HG03460 (cell line): ENCODE results near the gene RAPGEF3.

Source experiments
- ATAC-seq: cut with Tn5 transposase; IDR thresholded peaks from one replicate; pipeline ENCODE4 v1.9.1; 2021; ENCODE audit not compliant: unreplicated experiment

The RAPGEF3 gene

DNA sequence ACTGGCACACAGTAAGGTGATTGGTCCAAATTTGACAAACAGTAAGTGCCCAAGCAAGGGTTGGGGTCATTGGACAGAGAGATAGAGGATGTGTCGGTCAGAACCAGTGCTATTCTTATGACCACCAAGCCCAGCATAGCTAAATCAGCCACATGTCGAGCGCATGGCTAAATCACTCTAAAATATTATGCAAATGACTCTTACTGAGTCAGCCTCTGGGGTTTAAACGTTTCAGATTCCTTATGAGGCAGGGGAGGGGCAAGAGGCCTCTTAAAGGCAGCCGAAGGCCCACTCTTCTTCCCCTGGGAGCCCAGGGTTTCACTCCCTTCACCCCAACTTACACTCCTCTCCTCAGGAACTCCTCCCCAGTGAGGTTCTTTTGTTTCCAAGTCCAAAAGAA, 32.8 kb downstream of the RAPGEF3 start:
- peak; percentile 75 for ATAC-seq

- ATAC-seq: no peak
Observed at GRCh38 chr12:47725091-47725772, 33.4 kb downstream of the RAPGEF3 start, which contains the start of gene ENDOU. ENDOU (minus strand) TSS chr12:47725490; CDS start chr12:47725413, 77 bp downstream.

- ATAC-seq: no peak
Observed at GRCh38 chr12:47722941-47723631, 35.6 kb downstream of the RAPGEF3 start.

DNA sequence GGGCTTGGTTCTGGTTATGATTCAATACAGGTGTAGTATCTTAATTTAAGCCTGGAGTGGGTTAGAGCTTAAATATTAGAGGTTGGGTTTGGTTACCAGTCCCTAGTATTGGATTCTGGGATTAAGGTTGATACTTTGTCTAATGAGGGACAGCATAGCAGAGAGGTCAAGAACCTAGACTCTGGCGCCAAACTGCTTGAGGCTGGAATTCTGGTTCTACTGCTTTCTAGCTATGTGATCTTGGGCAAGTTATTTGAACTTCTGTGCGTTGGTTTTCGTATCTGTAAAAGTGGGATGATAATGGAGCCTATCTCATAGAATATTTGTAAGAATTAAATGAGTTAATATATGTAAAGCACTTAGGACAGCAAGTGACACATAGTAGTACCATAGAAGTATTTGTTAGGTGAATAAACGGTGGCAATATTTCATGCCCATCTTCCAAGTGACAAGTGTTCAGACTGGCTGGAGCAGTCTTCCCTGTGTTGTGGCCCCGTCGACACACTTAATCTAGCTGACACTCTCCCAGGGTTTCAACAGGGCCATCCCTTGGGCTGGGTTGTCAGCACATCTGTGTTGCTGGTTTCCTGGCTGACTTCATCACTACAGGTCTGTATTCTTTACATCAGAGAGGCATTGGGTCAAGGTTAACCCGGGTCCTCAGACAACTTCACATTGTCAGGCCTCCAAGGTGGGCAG, 36.4 kb downstream of the RAPGEF3 start:
- ATAC-seq: no peak

DNA sequence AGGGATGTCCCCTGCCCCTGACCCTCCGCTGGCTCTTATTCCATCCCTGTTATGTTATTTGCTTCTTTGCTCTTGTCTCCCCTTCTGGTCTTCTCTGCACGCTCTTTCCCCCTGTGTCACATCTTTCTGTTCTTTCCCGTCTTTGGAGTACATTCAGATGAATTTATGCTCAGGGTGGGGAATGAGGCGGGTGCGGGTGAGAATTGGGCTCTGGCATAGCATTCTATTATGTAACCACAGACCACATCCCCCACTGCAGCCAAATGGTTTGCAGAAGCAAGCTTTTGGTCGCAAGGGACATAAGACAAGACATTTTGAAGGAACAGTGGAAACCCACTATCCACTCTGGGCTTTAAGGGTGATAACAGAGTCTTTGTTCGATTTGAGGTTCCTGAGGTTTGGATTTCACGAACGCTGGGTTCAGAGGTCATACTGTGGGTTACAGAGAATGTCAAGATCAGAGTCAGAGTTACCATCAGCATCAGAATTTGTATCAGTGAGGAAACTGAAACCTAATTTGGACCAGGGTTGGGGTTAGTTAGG, 37.2 kb downstream of the RAPGEF3 start:
- no peak for ATAC-seq

GRCh38 chr12:47718531-47718930, 40.1 kb downstream of the RAPGEF3 start:
- ATAC-seq: no peak

DNA sequence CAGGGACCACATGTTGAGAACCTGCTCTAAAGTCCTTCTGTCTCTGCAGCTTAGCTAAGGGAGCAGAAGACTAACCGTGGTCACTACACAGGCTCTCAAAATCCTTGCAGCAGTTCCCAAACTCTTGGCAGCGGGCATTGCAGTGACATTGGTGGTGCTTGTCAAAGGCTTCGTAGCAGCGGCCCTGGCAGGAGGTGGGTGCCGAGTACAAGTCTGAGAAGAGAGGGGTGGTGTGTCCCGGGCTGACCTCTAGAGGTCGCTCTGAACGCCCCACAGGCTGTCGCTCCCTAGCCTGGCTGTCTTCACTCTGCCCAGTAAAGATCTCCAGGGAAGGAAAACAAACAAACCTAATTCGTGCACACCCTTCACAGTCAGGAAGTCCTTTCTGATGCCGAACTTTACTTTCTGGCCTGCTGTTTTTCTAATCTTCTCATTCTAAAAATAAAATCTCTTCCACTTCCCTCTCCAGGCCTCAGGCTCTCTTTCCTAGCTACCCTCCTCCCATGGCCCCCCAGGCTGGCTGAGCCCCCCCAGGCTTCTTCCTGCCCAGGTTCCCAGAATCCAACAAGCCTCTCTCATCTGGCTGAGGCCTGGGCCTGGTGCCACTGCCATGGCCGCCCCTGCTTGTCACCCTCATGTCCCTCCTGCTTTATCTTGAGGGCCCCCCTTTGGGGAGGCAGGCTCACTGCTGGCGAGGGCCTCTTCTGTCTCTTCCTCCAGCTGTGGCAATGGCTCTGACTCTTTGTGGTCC, 41.1 kb downstream of the RAPGEF3 start:
- ATAC-seq: no peak

GRCh38 chr12:47717046-47717442, 41.6 kb downstream of the RAPGEF3 start:
- ATAC-seq: no peak

- ATAC-seq: no peak
Observed at GRCh38 chr12:47715877-47716548, 42.7 kb downstream of the RAPGEF3 start.

DNA sequence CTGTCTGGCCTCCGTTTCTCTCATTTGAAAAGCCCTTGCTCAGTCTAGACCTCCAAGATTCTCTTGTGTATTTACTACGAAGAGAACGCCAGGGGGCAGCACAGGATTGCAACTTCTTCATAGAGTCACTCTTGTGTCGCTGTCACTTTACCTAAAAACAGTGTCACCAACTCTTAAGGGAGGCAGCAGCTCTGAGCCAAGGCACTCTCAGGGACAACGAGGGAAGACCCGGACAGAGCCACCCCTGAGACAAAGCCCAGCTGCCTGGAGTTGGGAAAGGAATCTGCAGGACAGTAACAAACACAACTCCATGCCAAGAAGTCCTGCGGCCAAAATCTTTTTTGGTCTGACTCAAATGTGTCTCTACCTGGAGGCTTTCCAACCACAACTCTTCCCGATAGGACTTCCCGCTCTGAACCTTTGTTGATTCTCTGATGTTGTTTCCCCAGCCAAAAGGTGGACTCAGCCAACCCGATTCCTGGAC, 43.2 kb downstream of the RAPGEF3 start:
- ATAC-seq: peak; percentile 79

DNA sequence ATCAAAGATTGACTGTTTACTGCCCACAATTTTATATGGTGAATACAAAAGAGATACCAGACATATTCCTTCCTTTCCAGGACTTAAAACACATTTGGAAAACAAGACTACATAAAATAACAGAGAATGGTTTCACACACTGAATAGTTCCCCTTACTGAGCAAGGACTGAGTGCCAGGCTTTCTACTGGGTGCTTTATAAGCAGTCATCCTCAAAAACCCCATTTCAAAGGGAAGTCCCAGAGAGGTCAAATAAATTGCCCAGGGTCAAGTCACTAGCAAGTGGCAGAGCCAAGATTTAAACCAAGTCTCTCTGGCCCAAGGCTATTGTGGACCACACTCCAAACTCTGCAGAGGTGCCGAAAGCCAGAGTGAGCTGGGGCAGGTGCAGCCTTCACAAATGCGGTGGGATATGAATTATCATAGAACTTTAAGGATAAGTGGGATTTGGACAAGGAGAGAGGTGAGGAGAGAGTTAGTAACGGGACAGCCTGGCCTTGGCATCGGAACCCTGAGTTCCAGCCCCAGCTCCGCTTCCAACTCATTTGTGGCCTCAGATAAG, 43.8 kb downstream of the RAPGEF3 start:
- ATAC-seq: no peak

GRCh38 chr12:47712171-47712570, 46.5 kb downstream of the RAPGEF3 start:
- no peak for ATAC-seq

DNA sequence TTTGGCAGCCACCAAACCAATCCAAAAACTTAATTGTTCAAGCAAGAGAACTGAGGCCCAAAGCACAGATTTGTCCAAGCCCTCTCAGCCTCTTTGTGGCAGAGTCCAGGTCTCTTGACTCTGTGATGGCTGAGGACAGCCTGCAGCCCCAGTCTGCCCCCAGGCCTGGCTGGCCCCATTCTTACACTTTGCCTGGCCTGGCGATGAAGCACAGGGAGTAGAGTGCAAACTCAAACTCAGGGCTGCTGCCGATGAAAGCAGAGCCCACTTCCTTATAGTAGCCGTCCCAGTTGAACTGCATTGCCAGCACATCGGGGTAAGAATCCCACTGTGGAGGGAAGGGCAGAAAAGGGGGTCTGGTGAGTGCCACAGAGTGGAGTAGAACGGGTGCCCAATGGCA, 47.2 kb downstream of the RAPGEF3 start:
- ATAC-seq: no peak

DNA sequence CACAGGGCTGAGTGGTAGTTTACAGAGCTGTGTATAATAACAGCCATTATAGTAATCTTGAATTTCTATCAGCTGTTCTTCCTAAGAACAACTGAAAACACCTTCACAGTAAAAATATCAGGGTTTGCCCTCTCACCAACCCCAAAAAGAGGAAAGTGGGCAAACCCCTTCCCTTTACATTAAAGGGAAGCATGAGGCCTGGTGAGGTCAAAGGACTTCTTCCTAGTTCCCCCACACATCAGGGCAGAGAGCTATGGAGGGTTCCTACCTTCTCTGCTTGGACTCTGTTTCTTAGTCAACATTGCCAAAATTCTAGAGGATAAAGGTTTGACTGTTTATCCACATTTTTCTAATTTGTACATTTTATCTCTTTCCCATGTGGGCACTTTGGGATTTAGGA, 48.4 kb downstream of the RAPGEF3 start:
- ATAC-seq: no peak

DNA sequence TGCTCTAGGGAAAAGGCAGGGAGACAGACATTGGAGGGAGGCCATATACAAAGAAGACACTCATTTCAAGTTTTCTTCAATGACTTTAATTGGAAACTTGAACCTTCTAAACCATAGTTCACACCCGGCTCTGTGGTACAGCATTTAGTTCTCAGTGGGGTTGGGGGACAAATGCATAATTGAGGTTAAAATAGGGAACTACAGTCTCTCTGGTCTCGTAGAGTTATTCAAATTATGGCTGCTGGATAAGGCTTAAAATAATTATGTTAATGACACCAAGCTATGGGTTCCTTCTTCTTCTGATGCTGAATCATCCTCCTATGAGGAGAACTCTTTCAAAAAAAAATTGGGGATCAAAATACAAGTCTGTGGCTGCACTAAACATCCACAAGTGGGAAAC, 49.0 kb downstream of the RAPGEF3 start:
- ATAC-seq: no peak

GRCh38 chr12:47709237-47709636, 49.4 kb downstream of the RAPGEF3 start:
- ATAC-seq: no peak

DNA sequence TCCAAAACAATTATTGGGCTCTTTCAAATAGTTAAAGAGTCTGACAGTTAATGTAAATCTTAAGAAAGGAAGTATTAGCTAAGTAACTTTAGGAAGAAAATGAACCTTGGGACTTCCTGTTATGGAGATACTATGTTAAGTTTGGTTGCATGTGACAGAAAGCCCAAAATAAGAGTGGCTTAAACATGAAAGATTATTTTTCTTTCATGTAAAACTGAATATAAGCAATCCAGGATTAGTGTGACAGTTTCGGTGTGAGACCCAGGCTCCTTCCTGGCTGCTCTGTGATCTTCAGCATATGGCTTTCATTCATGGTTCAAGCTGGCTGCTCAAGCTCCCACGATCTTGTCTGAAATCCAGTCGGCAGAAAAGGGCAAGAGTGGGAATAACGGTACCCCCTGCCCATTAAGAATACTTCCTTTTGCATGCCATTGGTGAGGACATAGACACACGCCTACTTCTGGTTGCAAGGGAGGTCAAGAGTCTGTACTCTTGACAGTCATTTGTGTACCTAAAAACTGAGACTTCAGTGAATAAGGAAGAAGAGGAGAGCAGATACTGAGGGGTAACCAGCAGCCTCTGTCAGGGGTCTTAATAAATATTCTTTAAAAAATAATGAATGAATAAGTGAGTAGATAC, 50.7 kb downstream of the RAPGEF3 start:
- no peak for ATAC-seq

GRCh38 chr12:47707355-47707754, 51.3 kb downstream of the RAPGEF3 start:
- no peak for ATAC-seq

GRCh38 chr12:47705566-47706425, 52.9 kb downstream of the RAPGEF3 start, which contains the start of gene RPAP3:
RPAP3 (minus strand) TSS chr12:47706030; CDS start chr12:47702840, 3,190 bp downstream.
- ATAC-seq: peak; percentile 86
